COLO829 (cell line): Measurements from ENCODE around the gene COX7B.
A peak's percentile ranks its signal among the peaks of the same experiment; 100 is the strongest.
"Not testable (repeated sequence)": the region's sequence is repeated elsewhere in the genome, so short reads cannot be mapped to it uniquely, and the experiment has no call there.

Experiments
- DNase-seq: peaks from one replicate; pipeline ENCODE4 v3.0.0; 2012; ENCODE audit warnings: low spot score

Gene COX7B, protein sequence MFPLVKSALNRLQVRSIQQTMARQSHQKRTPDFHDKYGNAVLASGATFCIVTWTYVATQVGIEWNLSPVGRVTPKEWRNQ

DNA sequence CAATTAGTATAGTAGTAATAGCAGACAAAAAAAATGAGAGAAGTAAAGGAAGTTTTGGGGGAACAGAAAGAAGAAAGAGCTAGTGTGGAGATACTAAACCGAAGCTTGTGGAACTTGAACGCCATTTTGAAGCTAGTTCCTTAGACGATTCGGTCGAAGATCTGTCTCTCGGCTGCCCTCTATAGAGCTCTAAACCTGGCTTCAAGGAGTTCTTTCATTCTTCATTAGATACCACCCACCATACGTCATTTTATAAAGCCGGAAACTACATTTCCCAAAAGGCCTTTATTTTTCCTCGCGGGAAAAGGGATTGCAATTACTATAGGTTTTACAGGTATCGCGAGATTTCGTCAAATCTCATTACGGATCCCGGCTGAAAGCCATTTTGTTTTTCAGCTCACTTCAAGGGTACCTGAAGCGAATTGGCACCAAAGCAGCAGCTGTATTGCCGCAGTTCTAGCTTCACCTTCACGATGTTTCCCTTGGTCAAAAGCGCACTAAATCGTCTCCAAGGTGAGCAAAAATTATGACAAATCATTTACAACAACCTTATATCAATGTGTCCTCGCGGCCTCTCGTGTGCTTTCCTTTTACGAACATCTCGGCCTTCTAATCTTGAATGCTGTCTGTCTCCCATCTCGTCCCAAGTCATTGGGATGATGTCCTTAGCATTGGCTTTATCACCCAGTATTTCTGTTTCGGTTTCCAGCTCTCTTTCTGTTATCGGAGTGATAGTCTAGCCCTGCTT lies at the start of gene COX7B:
COX7B (plus strand) TSS at position 388 of the 748 bp plus-strand sequence; CDS start at position 474, 86 bp downstream.
- peak; percentile 87 for DNase-seq

DNA sequence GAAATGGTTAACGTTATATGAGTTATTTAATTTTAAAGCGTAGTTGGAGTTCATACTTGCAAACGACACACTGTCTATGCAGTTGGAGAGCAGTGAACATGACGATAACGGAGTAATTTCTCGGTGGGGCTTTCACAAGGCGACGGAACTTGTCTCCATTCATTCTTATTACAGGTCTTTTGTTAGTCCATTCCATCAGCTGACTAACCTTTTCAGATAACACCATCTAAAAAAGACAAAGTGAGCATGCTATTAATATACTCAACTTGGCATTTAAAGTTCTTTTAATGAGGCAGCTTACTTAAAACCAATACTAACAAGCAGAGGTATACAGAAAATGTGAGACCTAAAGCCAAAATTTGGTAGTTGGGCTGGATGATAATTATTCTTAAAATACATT lies 23.9 kb upstream of the COX7B start:
- DNase-seq = no peak

DNA sequence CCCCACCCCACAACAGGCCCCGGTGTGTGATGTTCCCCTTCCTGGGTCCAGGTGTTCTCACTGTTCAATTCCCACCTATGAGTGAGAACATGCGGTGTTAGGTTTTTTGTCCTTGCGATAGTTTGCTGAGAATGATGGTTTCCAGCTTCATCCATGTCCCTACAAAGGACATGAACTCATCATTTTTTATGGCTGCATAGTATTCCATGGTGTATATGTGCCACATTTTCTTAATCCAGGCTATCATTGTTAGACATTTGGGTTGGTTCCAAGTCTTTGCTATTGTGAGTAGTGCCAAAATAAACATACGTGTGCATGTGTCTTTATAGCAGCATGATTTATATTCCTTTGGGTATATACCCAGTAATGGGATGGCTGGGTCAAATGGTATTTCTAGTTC lies 17.9 kb upstream of the COX7B start:
- not testable (repeated sequence) for DNase-seq

DNA sequence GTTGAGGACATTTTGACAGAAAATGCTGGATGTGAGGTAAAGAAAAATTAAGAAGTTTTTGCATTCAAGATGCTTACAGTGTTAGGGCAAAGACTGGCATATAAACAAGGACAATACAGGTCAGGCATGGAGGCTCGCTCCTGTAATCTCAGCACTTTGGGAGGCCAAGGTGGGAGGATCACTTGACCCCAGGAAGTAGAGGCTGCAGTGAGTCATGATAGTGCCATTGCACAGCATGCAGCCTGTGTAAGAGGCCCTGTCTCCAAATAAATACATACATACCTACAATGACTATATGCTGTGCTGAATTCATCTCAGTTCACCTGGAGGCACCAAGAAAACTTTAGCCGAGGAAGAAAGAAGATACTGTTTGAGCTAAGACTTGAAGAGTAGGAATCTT lies 6.4 kb upstream of the COX7B start:
- no peak for DNase-seq

DNA sequence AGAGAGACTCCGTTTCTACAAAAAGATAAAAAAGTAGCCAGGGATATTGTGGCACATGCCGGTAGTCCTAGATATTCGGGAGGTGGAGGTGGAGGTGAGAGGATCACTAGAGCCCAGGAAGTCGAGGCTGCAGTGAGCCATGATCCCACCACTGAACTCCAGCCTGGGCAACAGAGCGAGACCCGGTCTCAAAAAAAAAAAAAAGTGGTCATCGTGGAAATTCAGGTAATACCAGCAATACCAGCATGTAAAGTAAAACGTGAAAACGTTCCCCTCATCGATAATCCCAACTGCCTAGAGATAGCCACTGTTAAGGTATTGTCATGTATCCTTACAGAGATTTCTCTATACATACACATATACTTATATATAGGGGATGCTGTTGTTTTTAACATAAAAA lies 5.6 kb upstream of the COX7B start:
- no peak for DNase-seq

DNA sequence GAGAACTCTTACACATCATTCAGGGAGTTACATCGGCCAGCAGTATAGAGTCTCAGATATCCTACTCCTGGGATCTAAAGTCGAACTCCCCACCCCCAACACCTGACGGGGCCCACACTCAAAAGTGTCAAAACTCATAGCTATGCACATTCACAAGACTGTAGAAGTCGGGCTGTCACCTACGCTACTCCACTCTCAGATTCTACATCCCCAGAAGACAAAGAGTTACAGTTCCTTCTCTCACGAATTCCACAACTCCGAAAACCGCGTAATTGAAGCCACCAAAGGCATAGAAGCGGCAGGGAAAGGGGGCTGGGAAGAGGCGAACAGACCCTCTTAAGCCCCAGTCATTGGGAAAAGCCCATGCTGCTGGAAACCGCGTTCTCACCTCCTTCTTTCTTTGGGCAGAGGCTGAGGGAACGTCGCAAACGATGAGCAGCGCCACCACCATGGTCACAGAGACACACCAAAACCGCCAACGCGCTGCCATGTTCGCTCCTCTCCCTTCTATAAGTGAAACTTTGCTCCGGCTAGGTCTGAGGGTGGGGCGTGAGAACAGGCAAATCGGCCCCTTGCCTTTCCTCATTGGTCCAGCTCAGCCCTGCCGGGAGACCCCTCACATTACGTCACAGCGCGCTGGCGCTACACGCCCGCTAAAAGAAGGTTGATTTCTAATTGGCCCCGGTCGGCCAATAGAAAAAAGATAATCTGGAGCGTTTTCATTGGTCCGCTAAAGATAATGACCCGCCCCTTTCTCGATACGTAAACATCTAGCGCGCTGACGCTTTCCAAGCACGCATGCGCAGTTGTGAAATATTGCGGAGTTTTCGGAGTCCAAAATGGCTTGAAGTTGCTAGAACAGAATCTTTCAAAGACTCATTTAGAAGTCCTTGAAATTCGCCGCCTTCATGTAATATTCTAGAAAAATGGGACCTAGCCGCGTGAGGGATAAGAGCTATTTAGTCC lies 4.1 kb upstream of the COX7B start, which contains the start of gene MAGT1:
MAGT1 (minus strand) TSS at position 515 of the 966 bp plus-strand sequence; CDS start at position 490, 25 bp downstream.
- peak; percentile 83 for DNase-seq

DNA sequence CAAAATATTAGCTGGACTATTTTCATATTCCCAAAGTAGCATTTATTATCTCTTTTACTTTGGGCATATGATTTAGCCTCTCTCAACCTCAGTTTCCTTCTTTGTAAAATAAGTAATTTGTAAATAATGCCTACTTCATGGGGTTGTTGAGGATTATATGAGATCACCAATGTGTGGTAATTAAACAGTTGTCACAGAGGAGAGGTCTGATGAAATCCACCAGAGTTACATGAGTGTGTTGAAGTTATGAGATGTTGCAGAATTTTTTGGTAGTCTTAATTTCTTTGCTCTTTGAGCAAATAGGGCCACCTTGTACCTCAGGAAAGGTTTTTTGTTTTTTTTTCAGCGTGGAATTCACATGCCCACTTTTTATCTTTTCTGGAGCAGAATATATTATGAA lies 1.4 kb downstream of the COX7B start:
- no peak for DNase-seq

DNA sequence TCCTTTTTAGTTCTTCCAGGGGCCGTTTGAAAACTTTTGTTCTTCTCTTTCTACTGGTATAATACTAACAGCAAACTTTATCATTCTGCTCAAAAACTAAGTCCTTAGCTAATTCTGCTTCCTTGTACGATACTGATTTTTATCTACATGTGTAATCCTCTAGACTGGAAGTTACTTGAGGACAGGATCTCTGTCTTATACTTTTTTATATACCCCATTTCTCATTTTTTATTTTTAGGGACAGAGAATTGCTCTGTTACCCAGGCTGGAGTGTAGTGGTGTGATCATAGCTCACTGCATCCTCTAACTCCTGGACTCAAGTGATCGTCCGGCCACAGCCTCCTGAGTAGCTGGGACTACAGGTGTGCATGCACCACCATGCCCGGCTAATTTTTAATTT lies 2.2 kb downstream of the COX7B start:
- no peak for DNase-seq

DNA sequence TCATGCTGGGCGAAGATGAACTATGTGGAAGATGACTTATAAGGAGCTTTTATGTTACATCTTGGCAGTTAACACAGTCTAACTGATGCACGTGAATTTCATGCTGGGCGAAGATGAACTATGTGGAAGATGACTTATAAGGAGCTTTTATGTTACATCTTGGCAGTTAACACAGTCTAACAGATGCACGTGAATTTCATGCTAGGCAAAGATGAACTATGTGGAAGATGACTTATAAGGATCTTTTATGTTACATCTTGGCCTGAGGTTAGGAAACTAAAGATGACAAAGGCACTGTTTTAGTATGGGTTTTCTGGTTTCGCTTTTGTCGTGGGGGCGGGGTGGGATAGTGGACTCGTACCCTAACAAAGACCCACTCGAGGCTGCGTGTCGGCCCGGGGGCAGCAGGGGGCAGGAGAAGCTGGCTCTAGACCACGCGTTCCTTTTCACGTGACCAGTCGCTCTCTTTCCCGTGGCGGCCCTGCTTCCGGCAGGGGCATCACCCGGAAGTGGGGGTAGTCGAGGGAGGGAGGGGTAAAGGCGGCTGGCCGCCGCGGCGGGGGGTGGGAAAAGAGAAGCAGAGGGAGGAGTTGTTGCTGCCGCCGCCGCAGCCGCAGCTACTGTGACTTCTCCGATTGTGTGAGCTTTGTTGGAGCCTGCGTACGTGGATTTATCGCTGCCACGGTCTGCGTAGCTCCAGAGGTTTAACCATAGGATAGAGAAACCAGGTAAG lies 11.0 kb downstream of the COX7B start, which contains the start of gene ATP7A:
ATP7A (plus strand) TSS at position 586 of the 733 bp plus-strand sequence. CDS start 60,949 bp downstream, outside the sequence.
- peak; percentile 91 for DNase-seq

DNA sequence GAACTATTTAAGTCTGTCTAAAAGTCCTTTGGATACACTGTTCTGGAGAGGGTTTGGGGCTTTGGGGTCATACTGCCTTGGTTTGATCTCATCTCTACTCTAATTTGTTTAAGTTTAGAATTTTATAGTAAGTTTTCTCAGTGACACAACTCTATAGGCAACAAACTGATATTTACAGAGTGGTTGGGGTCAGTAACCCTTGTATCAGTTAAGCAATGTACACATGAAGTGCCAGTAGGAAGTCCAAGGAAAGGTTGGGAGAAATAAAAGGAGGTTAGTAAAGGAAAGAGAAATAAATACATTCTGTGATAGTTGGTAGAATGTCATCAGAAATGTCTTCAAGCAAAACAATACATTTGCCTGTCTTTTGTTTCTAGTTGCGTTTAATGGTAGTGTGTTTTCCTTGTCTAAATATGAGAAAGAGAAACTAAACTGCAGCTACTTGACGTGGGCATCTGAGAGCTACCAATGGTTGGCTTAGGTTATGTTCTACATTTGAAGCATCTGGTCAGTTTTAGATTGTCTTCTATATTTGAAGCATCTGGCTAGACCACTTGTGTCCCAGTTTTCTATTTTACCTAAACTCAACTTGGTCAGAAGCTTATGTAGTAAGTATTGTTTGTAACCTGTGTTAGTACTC lies 18.1 kb downstream of the COX7B start:
- no peak for DNase-seq

DNA sequence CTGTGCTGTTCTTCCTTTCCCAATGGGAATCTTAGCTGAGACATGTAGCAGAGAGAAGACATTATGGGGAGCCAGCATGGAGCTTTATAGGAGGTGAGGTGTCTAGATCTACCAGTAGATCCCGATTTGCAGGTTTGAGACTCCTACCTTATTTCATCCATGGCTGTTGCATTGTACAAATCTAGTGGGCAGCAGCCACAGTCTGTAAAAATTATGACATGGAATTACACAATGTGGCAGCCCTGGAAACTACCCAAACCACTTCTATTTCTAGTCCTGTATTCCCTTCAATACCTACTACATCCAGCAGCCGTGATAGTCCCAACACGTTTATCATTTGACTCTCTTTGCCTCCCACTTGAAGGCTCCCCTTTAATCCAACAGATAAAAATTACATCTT lies 19.3 kb downstream of the COX7B start:
- no peak for DNase-seq

DNA sequence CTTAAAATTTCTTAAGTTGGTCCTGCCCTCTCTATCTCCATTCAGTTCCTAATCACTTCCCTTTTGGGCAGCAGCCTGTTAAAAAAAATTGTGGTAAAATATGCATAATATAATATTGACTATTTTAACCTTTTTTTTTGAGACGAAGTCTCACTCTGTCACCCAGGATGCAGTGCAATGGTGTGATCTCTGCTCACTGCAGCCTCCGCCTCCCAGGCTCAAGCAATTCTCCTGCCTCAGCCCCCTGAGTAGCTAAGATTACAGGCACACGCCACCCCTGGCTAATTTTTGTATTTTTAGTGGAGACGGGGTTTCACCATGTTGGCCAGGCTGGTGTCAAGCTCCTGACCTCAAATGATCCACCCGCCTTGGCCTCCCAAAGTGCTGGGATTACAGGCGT lies 20.1 kb downstream of the COX7B start:
- DNase-seq = not testable (repeated sequence)

DNA sequence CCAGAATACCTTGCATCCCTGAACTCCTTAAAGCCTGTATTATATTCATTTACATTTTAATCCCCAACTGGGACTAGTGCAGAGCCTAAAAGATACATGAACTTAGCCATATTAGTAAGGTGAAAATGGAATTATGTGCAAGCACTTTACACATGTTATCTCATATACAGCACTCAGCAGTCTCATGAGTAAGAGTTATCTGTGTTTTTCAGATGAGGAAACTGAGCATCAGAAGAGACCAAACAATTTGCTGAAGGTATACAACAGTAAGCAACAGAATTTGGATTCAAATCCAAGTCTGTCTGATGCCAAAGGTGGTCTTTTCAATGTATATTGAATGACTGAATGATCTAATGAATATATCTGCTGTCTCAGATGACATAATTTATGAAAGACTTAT lies 23.5 kb downstream of the COX7B start:
- DNase-seq = no peak

DNA sequence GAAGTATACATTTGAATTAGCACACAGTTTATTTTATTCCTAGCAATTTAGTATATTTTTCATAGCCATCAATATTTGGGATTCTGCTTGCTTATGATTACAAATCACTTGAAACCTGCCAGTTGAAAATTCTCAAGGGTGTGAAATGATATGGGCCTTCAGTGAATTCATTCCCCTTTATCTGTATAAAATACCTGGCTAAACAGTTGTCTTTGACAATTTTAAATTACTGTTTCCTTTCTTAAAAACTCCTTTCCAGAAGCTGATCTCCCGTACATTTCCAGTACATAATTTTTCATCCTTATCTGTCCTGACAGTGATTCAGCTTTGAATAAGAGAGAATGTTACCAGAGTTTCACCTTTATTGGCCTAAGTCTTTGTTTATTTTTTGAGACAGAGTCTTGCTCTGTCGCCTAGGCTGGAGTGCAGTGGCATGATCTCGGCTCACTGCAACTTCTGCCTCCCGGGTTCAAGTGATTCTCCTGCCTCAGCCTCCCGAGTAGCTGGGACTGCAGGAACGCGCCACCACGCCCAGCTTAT lies 25.1 kb downstream of the COX7B start:
- DNase-seq = no peak

DNA sequence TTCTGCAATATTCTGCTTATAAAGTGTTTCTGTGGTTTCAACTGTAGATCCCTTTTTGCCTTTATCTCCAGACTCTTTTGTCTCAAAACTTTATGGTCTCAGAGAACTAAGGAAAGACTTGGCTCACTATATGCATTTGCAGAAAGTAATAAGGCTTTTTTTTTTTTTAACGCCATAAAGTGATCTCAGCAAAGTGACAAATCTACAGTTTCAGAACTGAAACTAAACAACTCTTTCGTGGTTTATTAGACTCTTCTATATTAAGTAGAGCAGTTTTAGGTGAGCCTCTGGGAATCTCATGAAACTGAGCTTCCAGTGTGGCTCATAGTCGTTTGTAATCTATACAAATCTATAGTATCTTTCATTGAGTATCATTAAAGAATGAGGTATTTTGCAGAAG lies 26.5 kb downstream of the COX7B start:
- DNase-seq = no peak

DNA sequence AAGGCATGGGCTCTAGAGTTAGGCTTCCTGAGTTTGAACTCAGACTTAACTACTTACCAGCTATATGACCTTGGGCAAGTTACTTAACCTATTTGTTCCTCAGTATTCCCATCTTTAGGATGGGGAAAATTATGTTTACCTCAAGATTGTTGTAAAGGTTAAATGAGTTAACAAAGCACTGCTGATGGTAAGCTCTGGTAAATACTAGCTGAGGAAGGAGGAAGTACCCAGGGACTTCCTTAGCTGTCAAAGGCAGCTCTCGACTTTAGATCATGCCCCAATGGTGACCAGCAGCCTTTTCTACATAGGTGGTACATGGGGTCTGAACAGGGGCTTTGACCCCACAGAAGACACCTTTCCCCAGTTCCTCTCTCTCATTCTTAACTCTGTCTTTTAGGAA lies 31.3 kb downstream of the COX7B start:
- DNase-seq = no peak

DNA sequence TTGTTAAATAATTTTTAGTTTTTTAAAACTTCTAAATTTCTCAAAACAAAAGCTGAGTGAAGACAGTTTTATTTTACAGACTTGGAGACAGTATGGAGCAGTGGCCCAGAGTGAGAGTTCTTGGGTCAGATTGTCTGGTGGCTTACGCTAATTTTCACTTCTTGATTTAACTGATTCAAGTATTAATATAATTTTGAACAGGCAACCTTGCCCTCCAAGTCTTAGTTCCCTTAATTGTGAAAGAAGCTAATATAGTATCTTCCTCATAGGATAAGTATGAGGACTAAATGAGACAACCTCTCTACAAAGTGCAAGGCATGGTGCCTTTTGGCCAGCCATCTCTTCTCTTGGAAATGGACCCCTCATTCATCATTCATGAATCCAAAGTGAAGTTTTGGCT lies 36.6 kb downstream of the COX7B start:
- DNase-seq = no peak

DNA sequence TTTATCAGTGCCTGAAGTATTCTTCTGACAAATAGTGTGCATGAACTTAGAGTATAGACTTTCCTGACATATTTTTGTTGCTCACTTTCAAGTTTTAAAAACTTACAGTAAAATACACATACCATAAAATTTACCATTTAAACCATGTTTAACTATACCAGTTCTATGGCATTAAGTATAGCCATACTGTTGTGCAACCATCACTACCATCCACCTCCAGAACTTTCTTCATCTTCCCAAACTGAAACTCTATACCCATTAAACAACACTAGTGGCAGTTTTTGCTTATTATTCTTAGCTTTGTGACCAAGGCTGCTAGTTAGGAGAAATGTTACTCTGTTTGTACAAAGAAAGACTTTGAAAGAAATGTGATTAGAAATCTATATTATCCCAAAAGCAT lies 37.0 kb downstream of the COX7B start:
- no peak for DNase-seq

DNA sequence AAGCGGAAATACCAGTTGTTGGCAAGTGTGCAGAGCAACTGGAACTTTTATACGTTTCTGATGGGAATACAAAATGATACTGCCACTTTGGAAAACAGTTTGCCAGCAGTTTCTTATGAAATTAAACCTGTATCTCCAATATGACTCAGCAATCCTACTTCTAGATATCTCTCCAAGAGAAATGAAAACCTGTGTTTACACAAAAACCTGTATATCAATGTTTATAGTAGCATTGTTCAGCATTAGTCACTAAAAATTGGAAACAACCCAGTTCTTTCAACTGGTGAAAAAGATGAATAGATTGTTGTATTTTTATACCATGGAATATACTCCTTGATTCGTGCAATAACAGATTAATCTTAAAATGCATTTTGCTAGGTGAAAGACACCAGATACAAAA lies 38.0 kb downstream of the COX7B start:
- DNase-seq = no peak

DNA sequence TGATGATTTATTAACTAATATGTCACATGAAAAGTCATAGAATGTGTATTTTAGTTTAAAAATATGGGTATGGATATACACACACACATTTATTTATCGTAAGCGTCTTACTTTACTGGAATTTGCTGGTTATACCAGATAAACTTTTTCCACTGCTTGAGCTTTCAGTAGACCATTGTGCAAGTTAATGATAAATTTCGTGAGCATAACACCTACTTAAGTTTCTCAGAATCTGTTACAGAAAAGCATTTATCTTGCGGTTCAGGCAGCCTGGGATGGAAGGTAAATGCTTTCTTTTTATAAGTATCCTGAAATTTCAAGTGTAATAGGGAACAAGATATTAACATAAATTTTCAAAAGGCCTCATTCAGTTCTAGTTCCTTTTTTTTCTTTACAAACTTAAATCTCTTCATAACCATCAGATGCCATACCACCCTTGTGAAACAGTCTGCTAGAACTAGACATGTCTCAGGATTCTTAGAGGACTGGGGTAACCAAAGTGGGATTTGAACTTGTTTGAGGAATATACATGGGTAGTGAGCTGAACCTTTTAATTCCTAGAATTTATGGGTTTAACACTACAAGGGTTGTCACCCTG lies 38.9 kb downstream of the COX7B start:
- no peak for DNase-seq

DNA sequence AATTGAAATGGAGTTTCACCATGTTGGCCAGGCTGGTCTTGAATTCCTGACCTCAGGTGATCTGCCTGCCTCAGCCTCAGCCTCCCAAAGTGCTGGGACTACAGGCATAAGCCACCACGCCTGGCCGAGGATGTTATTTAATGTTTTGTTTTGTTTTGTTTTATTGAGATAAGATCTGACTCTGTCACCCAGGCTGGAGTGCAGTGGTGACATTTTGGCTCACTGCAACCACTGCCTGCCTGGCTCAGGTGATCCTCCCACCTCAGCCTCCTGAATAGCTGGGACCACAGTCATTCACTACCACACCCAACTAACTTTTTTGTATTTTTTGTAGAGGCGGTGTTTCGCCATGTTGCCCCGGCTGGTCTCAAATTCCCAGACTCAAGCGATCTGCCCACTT lies 45.8 kb downstream of the COX7B start:
- not testable (repeated sequence) for DNase-seq
